Measurements from ENCODE around the gene MYCT1.
"Not testable (repeated sequence)": the region's sequence is repeated elsewhere in the genome, so short reads cannot be mapped to it uniquely, and the experiment has no call there.

MYCT1 gene, protein sequence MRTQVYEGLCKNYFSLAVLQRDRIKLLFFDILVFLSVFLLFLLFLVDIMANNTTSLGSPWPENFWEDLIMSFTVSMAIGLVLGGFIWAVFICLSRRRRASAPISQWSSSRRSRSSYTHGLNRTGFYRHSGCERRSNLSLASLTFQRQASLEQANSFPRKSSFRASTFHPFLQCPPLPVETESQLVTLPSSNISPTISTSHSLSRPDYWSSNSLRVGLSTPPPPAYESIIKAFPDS

DNA sequence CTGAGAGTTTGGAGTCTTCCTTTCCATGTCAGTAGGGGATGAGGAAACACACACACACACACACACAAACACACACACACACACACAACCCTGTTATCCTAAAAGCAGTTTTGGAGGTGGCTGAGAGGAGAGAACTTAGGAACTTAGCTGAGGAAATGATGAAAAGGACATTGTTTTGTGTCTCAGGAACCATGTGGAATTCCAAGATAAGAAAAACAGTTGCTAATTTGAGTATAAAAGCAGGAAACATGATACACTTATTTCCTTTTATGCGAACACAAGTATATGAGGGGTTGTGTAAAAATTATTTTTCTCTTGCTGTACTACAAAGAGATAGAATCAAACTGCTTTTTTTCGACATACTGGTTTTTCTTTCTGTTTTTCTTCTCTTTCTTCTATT, at the start of gene MYCT1:
MYCT1 (plus strand) TSS at position 264 of the 400 bp plus-strand sequence; CDS start at position 270, 6 bp downstream.
- Mint-ChIP-seq H3K9me3 (no peaks in the 10 kb centered on the region), H3K4me1 (no peaks in the 10 kb centered on the region), H3K27ac (no peak within 1 kb of the TSS), H3K4me3 (no peak within 1 kb of the TSS), H3K36me3 (no peaks in the 10 kb centered on the region)
- ATAC-seq: no peak
- DNase-seq (ENCODE audit: low spot score in 2 of 2): no peak

DNA sequence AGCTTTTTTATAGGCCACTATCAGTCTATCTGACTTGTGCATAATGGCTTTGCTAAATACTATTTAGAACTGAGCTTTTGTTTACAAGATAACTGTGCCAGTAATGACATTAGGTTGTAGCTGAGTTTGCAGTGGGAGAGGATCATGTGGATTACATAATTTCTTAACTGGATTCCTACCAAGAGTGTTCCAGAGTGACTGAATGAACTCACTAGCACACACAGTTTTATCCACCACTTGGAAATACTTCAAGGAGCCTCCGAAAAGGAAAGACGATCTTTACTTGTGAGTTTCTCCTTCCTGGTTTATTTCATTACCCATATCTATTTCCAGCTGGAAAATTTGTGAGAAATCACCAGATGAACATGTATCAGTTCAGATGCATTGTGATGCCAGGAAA, 49.6 kb upstream of the MYCT1 start:
- no peak for ATAC-seq
- no peak for DNase-seq (ENCODE audit: low spot score in 2 of 2)

DNA sequence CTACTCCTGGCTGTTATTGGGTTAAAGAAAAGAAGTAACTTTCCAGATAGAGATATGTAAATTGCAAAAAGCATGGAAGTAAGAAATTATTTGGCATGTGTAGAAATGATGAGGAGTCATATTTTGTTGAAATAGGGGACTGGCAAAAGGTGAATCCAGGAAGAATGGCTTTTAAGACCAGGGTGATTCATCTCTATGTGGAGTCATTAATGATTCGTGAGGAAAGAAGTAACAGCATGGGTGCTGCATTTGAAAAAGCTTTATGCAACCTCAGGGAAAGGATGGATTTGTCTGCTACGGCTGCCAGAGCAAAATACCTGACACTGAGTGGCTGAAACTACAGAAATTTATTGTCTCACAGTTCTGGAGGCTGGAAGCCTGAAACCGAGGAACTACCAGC, 45.7 kb upstream of the MYCT1 start:
- Mint-ChIP-seq H3K4me1 (no peaks in the 10 kb centered on the region), H3K9me3 (no peaks in the 10 kb centered on the region), H3K4me3 (no peak overlapping the region), H3K36me3 (no peaks in the 10 kb centered on the region), H3K27ac (no peak overlapping the region)
- no peak for ATAC-seq
- DNase-seq (ENCODE audit: low spot score in 2 of 2): no peak

More for the DNA sequence above, 49.6 kb upstream of the MYCT1 start:
- Mint-ChIP-seq H3K36me3 (no peaks in the 10 kb centered on the region), H3K9me3 (no peaks in the 10 kb centered on the region), H3K4me1 (no peaks in the 10 kb centered on the region), H3K27ac (no peak overlapping the region), H3K4me3 (no peak overlapping the region)

DNA sequence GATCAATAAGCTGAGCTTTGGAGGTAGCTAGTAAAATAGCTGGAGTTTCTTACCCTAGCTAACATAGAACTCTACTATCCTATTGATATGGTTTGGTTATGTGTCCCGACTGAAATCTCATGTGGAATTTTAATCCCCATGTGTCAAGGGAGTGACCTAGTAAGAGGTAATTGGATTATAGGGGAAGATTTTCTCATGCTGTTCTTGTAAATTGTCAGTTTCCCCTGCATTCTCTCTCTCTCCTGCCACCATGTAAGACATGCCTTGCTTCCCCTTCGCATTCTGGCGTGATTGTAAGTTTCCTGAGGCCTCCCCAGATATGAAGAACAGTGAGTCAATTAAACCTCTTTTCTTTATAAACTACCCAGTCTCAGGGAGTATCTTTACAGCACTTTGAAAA, 35.9 kb upstream of the MYCT1 start:
- no peaks in the 10 kb centered on the region for H3K4me1 Mint-ChIP-seq
- no peak overlapping the region for H3K27ac Mint-ChIP-seq
- ATAC-seq: no peak

DNA sequence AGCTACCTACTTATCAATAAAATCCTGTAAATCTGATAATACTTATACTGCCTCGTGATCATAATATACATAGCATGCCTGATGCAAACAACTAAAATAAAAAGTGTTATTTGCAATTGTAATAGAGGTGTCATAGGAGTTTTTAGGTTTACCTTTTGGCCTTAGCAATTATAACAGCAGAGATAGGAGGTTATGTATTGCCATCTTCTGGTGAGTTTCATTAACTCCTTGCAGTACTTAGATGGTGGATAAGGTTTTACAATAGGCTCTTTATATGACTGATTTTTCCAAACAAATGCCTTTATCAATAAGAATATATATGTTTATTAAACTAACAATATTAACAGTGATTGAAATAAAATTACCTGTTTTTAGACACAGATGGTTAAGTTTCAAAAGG, 27.8 kb upstream of the MYCT1 start:
- Mint-ChIP-seq H3K36me3 (no peaks in the 10 kb centered on the region), H3K9me3 (no peaks in the 10 kb centered on the region), H3K4me1 (no peaks in the 10 kb centered on the region), H3K27ac (no peak overlapping the region), H3K4me3 (no peak overlapping the region)
- no peak for ATAC-seq
- no peak for DNase-seq (ENCODE audit: low spot score in 2 of 2)

More for the DNA sequence above, 35.9 kb upstream of the MYCT1 start:
- no peaks in the 10 kb centered on the region for H3K9me3 Mint-ChIP-seq
- DNase-seq (ENCODE audit: low spot score in 2 of 2): no peak
- H3K36me3 Mint-ChIP-seq: no peaks in the 10 kb centered on the region
- no peak overlapping the region for H3K4me3 Mint-ChIP-seq

DNA sequence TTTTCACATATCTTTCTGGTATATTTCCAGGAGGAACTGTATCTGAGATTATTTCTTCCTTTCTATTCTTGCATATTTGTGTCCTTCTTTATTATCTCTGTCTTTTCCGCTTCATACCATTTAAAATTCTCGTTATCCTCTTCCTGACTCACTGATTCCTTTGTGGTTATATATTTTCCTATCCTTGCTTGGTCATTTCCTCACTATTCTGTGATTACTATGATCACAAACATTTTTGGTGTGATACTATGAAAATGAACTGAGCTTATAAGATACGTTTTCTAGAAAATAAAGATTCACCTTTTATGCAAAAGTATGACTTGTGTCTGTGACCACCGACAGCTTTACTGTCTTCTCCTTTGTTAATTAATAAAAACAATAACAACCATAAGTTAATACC, 26.5 kb upstream of the MYCT1 start:
- no peak for DNase-seq (ENCODE audit: low spot score in 2 of 2)

DNA sequence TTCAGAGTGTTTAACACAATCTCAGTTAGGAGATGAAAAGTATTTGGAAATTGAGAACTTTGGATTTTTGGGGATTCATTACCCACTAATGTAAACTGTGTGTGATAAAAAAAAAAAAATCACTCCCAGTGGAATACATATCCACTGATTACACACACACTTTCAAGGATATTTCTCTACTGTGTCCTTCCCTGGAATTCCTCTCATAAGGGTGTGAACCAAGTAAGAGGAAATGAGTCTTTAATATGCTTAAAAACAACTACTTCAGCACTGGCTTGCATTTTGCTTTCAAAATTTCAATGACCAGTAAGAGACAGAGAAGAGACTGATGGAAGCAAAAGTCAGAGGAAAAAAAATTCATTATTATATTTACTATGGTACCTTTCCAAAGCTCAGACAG, 24.5 kb upstream of the MYCT1 start:
- DNase-seq (ENCODE audit: low spot score in 2 of 2) (no peak), ATAC-seq (no peak)
- H3K4me1 Mint-ChIP-seq: no peaks in the 10 kb centered on the region
- H3K27ac Mint-ChIP-seq: no peak overlapping the region
- no peaks in the 10 kb centered on the region for H3K9me3 Mint-ChIP-seq
- no peak overlapping the region for H3K4me3 Mint-ChIP-seq
- no peaks in the 10 kb centered on the region for H3K36me3 Mint-ChIP-seq

More for the DNA sequence above, 26.5 kb upstream of the MYCT1 start:
- no peak for ATAC-seq
- H3K9me3 Mint-ChIP-seq: no peaks in the 10 kb centered on the region
- H3K4me3 Mint-ChIP-seq: no peak overlapping the region
- H3K36me3 Mint-ChIP-seq: no peaks in the 10 kb centered on the region
- no peaks in the 10 kb centered on the region for H3K4me1 Mint-ChIP-seq
- no peak overlapping the region for H3K27ac Mint-ChIP-seq

DNA sequence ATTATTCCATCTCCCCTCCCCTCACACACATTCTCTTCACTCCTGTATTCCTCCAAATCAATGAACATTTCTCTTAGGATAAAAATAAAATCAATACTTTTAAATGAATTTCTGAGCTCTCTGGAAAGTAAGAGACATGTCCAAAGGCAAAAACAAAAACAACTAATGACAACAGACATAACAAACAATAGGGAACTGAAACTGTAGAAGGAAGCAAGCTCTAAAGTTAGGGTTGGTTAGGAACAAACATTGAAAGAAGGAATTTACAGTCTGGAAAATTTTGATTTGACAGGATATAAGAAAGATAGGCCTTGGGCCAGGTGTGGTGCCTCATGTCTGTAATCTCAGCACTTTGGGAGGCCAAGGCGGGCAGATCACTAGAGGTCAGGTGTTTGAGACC, 17.5 kb upstream of the MYCT1 start:
- H3K4me1 Mint-ChIP-seq: no peaks in the 10 kb centered on the region
- no peak overlapping the region for H3K4me3 Mint-ChIP-seq
- no peaks in the 10 kb centered on the region for H3K9me3 Mint-ChIP-seq
- DNase-seq (ENCODE audit: low spot score in 2 of 2) (no peak), ATAC-seq (no peak)
- H3K36me3 Mint-ChIP-seq: no peaks in the 10 kb centered on the region
- no peak overlapping the region for H3K27ac Mint-ChIP-seq

DNA sequence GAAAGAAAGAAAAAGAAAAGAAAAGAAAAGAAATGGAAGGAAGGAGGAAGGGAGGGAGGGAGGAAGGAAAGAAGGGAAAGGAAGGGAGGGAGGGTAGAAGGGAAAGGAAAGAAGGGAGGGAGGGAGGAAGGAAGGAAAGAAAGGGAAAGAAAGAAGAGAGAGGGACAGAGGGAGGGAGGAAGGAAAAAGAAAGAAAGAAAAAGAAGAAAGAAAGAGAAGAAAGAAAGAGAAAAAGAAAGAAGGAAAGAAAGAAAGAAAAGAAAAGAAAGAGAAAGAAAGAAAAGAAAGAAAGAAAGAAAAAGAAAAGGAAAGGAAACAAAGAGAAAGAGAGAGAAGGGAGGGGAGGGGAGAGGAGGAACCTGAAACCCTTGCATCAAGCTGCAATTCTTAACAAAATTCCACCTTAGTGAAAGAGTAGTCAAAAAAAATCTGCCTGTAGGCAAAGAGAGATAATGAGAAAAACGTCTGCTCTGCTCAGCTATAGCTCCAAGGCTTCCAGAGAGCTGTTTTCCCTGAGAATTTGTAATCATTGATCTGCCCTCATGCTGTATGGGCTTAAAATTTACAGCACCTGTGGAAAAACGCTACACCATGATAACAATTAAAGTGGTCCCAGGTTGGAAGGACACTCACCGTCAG, 16.7 kb upstream of the MYCT1 start:
- H3K36me3 Mint-ChIP-seq: no peaks in the 10 kb centered on the region
- DNase-seq (ENCODE audit: low spot score in 2 of 2) (no peak), ATAC-seq (no peak)
- H3K4me1 Mint-ChIP-seq: no peaks in the 10 kb centered on the region
- H3K27ac Mint-ChIP-seq: no peak overlapping the region
- H3K9me3 Mint-ChIP-seq: no peaks in the 10 kb centered on the region
- H3K4me3 Mint-ChIP-seq: no peak overlapping the region

DNA sequence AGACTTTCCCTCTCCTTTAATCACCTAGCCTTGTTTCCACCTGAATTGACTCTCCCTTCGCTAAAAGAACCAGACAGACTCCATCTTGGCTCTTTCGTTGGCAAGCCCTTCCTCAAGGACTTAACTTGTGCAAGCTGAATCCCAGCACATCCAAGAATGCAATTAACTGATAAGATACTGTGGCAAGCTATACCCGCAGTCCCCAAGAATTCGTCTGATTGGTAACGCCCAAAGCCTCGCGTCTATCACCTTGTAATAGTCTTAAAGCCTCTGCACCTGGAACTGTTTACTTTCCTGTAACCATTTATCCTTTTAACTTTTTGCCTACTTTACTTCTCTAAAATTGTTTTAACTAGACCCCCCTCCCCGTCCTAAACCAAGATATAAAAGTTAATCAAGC, 15.6 kb upstream of the MYCT1 start:
- no peaks in the 10 kb centered on the region for H3K36me3 Mint-ChIP-seq
- DNase-seq (ENCODE audit: low spot score in 2 of 2) (no peak), ATAC-seq (no peak)
- no peaks in the 10 kb centered on the region for H3K4me1 Mint-ChIP-seq
- no peak overlapping the region for H3K27ac Mint-ChIP-seq
- H3K9me3 Mint-ChIP-seq: no peaks in the 10 kb centered on the region
- H3K4me3 Mint-ChIP-seq: no peak overlapping the region

DNA sequence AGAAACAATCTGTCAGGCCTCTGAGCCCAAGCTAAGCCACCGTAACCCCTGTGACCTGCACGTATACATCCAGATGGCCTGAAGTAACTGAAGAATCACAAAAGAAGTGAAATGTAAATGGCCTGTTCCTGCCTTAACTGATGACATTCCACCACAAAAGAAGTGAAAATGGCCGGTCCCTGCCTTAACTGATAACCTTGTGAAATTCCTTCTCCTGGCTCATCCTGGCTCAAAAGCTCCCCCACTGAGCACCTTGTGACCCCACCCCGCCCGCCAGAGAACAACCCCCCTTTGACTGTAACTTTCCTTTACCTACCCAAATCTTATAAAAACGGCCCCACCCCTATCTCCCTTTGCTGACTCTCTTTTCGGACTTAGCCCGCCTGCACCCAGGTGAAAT, 14.8 kb upstream of the MYCT1 start:
- H3K36me3 Mint-ChIP-seq; ATAC-seq; H3K9me3 Mint-ChIP-seq; DNase-seq (ENCODE audit: low spot score in 2 of 2); H3K4me3 Mint-ChIP-seq; H3K4me1 Mint-ChIP-seq; H3K27ac Mint-ChIP-seq: not testable (repeated sequence)

DNA sequence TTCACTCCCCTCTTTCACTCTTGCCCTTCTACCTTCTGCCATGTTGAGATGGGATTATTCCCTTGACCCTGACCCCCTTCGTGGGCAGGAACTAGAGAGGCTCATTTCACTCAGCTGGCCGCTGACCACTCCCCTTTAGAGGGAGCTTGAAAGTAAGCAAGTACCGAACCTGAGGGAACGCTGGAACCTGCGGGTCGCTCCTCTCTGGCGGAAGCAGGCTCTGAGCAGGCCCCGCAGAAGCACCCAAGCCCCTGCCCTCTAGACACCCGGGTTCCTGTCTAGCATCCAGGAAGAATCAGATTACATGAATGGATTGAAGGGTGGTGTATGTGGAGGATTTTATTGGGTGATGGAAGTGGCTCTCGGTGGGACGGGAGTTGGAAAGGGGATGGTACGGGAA, 11.9 kb upstream of the MYCT1 start:
- no peaks in the 10 kb centered on the region for H3K4me1 Mint-ChIP-seq
- H3K36me3 Mint-ChIP-seq: no peaks in the 10 kb centered on the region
- no peak overlapping the region for H3K4me3 Mint-ChIP-seq
- ATAC-seq (peak; percentile 32), DNase-seq (ENCODE audit: low spot score in 2 of 2) (no peak)
- no peak overlapping the region for H3K27ac Mint-ChIP-seq
- no peaks in the 10 kb centered on the region for H3K9me3 Mint-ChIP-seq

DNA sequence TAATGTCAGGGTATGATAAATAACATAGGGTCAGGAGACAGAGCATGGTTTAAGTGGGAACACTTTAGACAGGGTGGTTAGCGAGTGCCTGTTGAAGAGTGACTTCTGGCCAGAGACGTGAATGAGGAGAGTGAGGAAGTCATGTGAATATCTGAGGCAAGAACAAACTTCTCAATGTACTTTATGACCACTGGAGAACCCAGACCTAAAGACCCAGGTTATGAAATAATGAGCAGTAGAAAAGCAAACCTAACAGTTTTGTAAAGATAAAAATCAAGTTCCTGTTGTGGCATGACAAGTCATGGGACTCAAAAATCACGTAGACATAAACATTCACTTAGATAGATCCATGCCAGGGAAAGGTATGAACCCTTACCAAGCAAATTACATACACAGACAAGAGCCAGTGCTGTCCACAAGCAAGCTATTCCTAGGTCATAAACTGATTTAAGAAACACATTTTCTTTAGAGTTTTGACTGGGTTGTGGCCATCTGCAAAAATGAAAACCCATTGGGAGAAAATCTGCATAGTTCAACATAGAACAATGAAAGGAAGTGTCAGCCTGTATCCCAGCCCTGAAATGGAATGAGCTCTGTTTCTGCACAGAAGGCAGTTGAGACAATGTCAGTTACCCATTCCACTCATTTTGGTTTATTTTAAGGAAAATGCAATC, 2.2 kb upstream of the MYCT1 start:
- H3K36me3 Mint-ChIP-seq: no peaks in the 10 kb centered on the region
- no peaks in the 10 kb centered on the region for H3K9me3 Mint-ChIP-seq
- H3K4me1 Mint-ChIP-seq: no peaks in the 10 kb centered on the region
- no peak for ATAC-seq
- H3K27ac Mint-ChIP-seq: no peak overlapping the region
- no peak for DNase-seq (ENCODE audit: low spot score in 2 of 2)
- H3K4me3 Mint-ChIP-seq: no peak overlapping the region

DNA sequence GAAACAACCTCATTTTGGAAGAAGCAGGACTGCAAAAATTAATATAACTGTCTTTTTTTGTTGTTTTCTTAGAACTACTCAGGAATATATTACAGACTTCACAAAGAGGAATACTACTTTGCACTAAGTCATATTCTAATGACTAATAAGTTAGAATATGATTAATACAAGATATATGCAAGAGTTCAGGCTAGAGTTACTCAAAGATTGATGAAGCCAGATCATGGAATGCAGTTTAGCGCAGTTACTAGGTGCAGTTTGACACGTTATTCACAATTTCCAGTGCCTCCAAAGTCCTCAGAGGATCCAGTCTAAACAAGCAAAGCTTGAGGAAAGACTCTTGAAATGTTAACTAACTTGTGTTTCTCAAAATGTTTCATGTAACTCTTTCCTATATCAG, 1.2 kb upstream of the MYCT1 start:
- no peaks in the 10 kb centered on the region for H3K4me1 Mint-ChIP-seq
- H3K9me3 Mint-ChIP-seq: no peaks in the 10 kb centered on the region
- H3K36me3 Mint-ChIP-seq: no peaks in the 10 kb centered on the region
- H3K27ac Mint-ChIP-seq: no peak overlapping the region
- DNase-seq (ENCODE audit: low spot score in 2 of 2): no peak
- no peak overlapping the region for H3K4me3 Mint-ChIP-seq
- ATAC-seq: no peak

DNA sequence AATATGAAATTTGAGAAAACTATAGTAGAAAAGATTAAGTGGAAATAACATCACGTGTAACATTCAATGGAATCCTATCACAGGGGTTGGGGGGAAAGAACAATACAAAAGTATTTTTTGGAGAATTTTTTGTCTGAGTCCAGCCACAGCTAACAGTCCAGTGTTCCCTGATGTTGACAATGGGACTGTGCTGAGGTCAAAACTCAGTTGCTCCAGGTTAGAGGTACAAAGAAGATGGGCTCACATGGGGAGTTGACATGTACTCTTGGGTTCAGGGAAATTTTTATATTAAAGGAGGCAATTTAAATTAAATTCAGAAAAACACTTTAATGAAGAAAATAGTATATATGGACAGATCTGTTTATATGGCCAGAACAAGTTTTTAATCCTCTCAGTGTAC, 995 bp downstream of the MYCT1 start:
- Mint-ChIP-seq H3K36me3 (no peaks in the 10 kb centered on the region), H3K9me3 (no peaks in the 10 kb centered on the region), H3K27ac (no peak overlapping the region), H3K4me3 (no peak overlapping the region), H3K4me1 (no peaks in the 10 kb centered on the region)
- ATAC-seq (no peak), DNase-seq (ENCODE audit: low spot score in 2 of 2) (no peak)

DNA sequence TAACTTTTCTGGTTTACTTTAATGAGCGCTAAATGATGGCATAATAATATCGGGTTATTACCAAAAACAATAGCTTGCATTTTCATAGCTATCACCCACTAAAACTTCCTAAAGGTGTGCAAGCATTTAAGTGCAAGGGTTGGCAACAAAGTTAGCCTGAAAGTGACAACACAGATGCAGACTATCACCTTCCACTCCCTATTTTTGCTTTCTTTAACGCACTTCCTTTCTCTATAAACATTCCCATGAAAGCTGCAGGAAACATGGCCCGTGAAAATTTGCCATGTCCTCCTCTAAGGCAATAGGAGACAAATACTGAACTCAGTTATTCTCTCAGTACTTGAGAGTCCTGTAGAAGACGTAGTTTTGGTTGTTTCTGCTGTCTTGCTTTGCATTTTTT, 2.7 kb downstream of the MYCT1 start:
- Mint-ChIP-seq H3K4me1 (no peaks in the 10 kb centered on the region), H3K36me3 (no peaks in the 10 kb centered on the region), H3K4me3 (no peak overlapping the region), H3K9me3 (no peaks in the 10 kb centered on the region), H3K27ac (no peak overlapping the region)
- ATAC-seq: no peak
- no peak for DNase-seq (ENCODE audit: low spot score in 2 of 2)
